Tibial nerve (tissue), 4 donors: Measurements from ENCODE around the gene CSF1R.

Experiments
- CTCF ChIP-seq, 5 experiments: fragments of 200-600 bp in 3 of 5; fragments of 450-650 bp in 2 of 5; sonication (generic) in 3 of 5; IDR thresholded peaks; one replicate each; pipeline ENCODE4 v1.5.1; 2016 to 2019; ENCODE audit warnings: antibody characterized with exemption in 5 of 5, mild to moderate bottlenecking in 3 of 5, moderate library complexity in 2 of 5
- EP300 ChIP-seq, 2 donors: sonication (generic); formaldehyde crosslinking; IDR thresholded peaks; one replicate each; pipeline ENCODE4 v1.6.1; 2017; ENCODE audit warnings: antibody characterized with exemption in 2 of 2, mild to moderate bottlenecking in 1 of 2

GRCh38 chr5:150067405-150067960 lies 18.9 kb downstream of the CSF1R start:
- no peak for TF ChIP-seq EP300 (IDR thresholded peaks at IDR 0.05)
- TF ChIP-seq CTCF (IDR thresholded peaks at IDR 0.05): no peak
